GM23248 (cell line): ENCODE data around the gene DYNC2LI1.

Source experiments
- EZH2 ChIP-seq: fragments of 200-600 bp; sonication (generic); IDR thresholded peaks from 2 replicates; pipeline ENCODE4 v1.6.1; 2018; ENCODE audit warnings: antibody characterized with exemption, mild to moderate bottlenecking; ENCODE audit not compliant: insufficient read depth, poor library complexity, severe bottlenecking
- EZH2phosphoT487 ChIP-seq: fragments of 200-600 bp; sonication (generic); IDR thresholded peaks from 2 replicates; pipeline ENCODE4 v1.6.1; 2018; ENCODE audit warnings: antibody characterized with exemption, moderate library complexity, mild to moderate bottlenecking, low read depth; ENCODE audit not compliant: insufficient read depth

DNA sequence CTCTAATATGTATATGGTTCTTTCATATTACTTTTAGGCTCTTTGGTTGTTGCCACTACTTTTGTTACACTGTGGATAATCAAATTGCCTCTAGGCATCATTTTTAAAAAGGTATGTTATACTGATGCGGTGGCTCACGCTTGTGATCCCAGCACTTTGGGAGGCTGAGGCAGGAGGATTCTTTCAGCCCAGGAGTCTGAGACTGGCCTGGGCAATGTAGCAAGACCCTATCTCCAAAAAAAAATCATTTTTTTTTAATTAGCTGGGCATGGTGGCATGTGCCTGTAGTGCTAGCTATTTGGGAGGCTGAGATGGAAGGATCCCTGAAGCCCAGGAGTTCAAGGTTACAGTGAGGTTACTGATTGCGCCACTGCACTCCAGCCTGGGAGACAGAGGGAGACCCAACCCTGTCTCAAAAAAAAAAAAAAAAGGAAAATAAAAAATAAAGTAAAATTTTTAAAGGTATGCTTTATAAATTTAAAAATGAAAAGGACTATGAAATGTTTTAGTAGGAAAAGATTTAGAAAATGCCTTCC, 48.1 kb upstream of the DYNC2LI1 start:
- TF ChIP-seq EZH2phosphoT487 = no peak
- TF ChIP-seq EZH2 = no peak
